Suprapubic skin (tissue), 3 donors: ENCODE results near the gene CAMK1D.

ENCODE experiments used
- CTCF ChIP-seq, 2 donors: fragments of 200-600 bp in 1 of 2; fragments of 450-650 bp in 1 of 2; sonication (generic) in 1 of 2; IDR thresholded peaks; one replicate each; pipeline ENCODE4 v1.5.1; 2016 to 2019; ENCODE audit warnings: antibody characterized with exemption in 2 of 2, mild to moderate bottlenecking in 1 of 2, moderate library complexity in 1 of 2
- EP300 ChIP-seq: sonication (generic); formaldehyde crosslinking; IDR thresholded peaks from one replicate; pipeline ENCODE4 v1.6.1; 2017; ENCODE audit warnings: antibody characterized with exemption
- POLR2A ChIP-seq, 2 donors: fragments of 450-650 bp; IDR thresholded peaks; one replicate each; pipeline ENCODE4 v1.6.1; 2017; ENCODE audit warnings: antibody characterized with exemption in 2 of 2, mild to moderate bottlenecking in 2 of 2, moderate library complexity in 2 of 2

GRCh38 chr10:12819071-12819470 is 469.7 kb downstream of the CAMK1D start:
- TF ChIP-seq CTCF (IDR thresholded peaks at IDR 0.05) (no peak), POLR2A (IDR thresholded peaks at IDR 0.05) (no peak), EP300 (no peak)
